HL-60 (cell line): ENCODE data around the gene HMG20A.

Source experiments
- CTCF ChIP-seq: IDR thresholded peaks from one replicate; pipeline ENCODE4 v1.5.1; 2011; ENCODE audit warnings: low read length, control low read depth, inconsistent platforms; ENCODE audit not compliant: insufficient read depth
- POLR2AphosphoS5 ChIP-seq: IDR thresholded peaks from 2 replicates; pipeline ENCODE4 v1.6.1; 2012; ENCODE audit warnings: low read depth
- SPI1 ChIP-seq: IDR thresholded peaks from 2 replicates; pipeline ENCODE4 v1.6.1; 2012; ENCODE audit warnings: low read depth, mild to moderate bottlenecking, borderline replicate concordance

GRCh38 chr15:77430213-77430612 lies 9.5 kb downstream of the HMG20A start:
- TF ChIP-seq SPI1 (no peak), CTCF (no peak), POLR2AphosphoS5 (no peak)
